ENCODE results near the gene PSG4.

PSG4 gene

DNA sequence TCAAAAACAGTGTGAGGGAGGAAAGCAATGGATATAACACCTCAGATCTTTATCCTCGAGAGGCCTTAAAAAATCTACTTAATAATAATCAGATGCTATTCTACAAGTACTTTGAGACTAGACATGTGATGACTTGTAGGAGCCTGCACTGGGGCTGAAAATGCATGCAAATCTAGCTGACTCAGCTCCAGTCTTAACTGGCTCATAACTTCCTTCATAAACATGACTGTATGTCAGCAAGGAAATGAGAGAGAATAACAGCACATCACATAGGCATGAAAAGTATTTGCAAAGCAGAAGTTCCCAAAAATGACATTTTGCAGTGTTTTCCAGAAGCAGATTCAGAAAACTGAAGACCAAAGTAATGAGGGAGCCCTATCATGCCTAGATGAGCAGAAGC is 57.2 kb downstream of the PSG4 start:
- Histone ChIP-seq H4K91ac (ENCODE audit: low read depth, low read length) (no peak overlapping the region), H2BK120ac (ENCODE audit: insufficient read depth, low read length, poor library complexity) (no peak overlapping the region), H3K9ac (ENCODE audit: low read length) (no peak overlapping the region), H2AK5ac (ENCODE audit: low read length) (no peak overlapping the region), H3K27ac (ENCODE audit: low read depth, low read length) (no peak overlapping the region), H3K79me1 (ENCODE audit: low read length) (no peaks in the 10 kb centered on the region), H3K4me1 (ENCODE audit: control insufficient read depth in 1 of 2, insufficient read depth in 2 of 2, low read length in 2 of 2) (no peaks in the 10 kb centered on the region), H4K8ac (ENCODE audit: low read depth, low read length) (no peak overlapping the region), H3K14ac (ENCODE audit: low read length) (no peak overlapping the region), H2BK5ac (ENCODE audit: low read depth, low read length, poor library complexity) (no peak overlapping the region), H3K4me3 (ENCODE audit: low read depth, low read length) (no peak overlapping the region), H3K27me3 (ENCODE audit: insufficient read depth, low read length) (no peaks in the 10 kb centered on the region), H2AFZ (ENCODE audit: insufficient read depth, low read length, poor library complexity) (no peak overlapping the region), H3K79me2 (ENCODE audit: control insufficient read depth, insufficient read depth, low read length, poor library complexity) (no peaks in the 10 kb centered on the region), H3K23ac (ENCODE audit: low read length) (no peak overlapping the region), H3K9me3 (ENCODE audit: insufficient read depth, low read depth, low read length) (peaks cover 16% of the 10 kb centered on the region), H3K4me2 (ENCODE audit: low read length) (no peak overlapping the region), H2BK12ac (ENCODE audit: low read length) (no peak overlapping the region), H3K4ac (ENCODE audit: low read depth, low read length) (no peak overlapping the region), H4K12ac (ENCODE audit: low read depth, low read length) (no peak overlapping the region), H3K36me3 (ENCODE audit: control insufficient read depth in 1 of 2, insufficient read depth in 2 of 2, low read length in 2 of 2) (no peaks in the 10 kb centered on the region), H3K18ac (ENCODE audit: low read length) (no peak overlapping the region)
- peak; percentile 47 to 48 for DNase-seq
- WGBS (ENCODE audit: extremely low coverage, insufficient coverage, insufficient read length) = no CpG with 5 or more reads among the region's 1 CpG

Measured in trophoblast cell (in vitro differentiated cells and primary cell).